IPS-20b (cell line): Measurements from ENCODE around the gene DVL2.

Experiments
- H3K27ac ChIP-seq: one replicate; pipeline ENCODE4 v1.5.1; 2013; ENCODE audit warnings: low read length
- H3K27me3 ChIP-seq: 2 replicates; pipeline ENCODE4 v1.6.1; 2013; ENCODE audit warnings: mild to moderate bottlenecking, low read length, inconsistent platforms; ENCODE audit not compliant: insufficient read depth
- H3K36me3 ChIP-seq: 2 replicates; pipeline ENCODE4 v1.6.1; 2013; ENCODE audit warnings: low read depth, mild to moderate bottlenecking, inconsistent platforms, low read length, moderate library complexity; ENCODE audit not compliant: insufficient read depth
- H3K4me1 ChIP-seq: 2 replicates; pipeline ENCODE4 v1.6.1; 2013; ENCODE audit warnings: mild to moderate bottlenecking, control low read depth, inconsistent platforms, low read length, moderate library complexity; ENCODE audit not compliant: insufficient read depth
- H3K4me3 ChIP-seq: 2 replicates; pipeline ENCODE4 v1.5.1; 2013; ENCODE audit warnings: mild to moderate bottlenecking, low read length, inconsistent platforms
- H3K9ac ChIP-seq: 2 replicates; pipeline ENCODE4 v1.6.1; 2013; ENCODE audit warnings: low read depth, mild to moderate bottlenecking, inconsistent platforms, low read length, moderate library complexity
- H3K9me3 ChIP-seq: 2 replicates; pipeline ENCODE4 v1.6.1; 2013; ENCODE audit warnings: mild to moderate bottlenecking, low read depth, low read length, inconsistent platforms; ENCODE audit not compliant: insufficient read depth

Gene DVL2

DNA sequence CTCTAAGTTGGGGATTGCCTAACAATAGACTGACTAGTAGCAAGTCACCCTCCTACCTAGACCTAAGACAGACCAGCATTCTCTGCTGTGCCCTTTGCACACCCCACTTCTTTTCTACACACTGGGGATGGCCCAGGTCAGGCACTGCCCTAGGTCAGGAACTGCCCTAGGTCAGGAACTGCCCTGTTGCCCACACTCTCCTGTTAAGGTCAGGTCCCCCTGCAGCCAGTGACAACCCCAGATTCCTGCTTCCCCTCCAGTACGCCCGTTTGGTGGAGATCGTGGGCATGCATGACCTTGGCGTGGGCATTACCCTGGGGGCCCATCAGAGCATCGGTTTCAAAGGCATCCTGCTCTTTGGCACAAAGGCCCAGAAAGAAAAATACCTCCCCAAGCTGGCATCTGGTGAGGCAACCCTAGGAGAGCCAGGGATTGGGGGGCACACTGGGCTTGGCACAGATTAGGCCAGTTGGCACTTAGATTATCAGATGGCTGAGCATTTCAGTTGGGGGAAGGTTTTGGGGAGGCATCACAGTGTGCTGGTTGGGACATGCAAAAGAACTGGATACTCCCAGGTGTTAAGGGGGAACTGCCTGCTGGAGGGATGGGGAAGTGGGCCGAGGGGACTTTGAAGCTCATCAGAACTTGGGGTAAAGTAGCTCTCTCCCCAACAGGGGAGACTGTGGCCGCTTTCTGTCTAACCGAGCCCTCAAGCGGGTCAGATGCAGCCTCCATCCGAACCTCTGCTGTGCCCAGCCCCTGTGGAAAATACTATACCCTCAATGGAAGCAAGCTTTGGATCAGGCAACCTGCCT lies 12.8 kb downstream of the DVL2 start:
- 0 out of 2 replicates have a peak overlapping the region, but pooled peaks have one; percentile 80 for H3K4me3 ChIP-seq
- no peaks in the 10 kb centered on the region; the same call in 1 of the 2 replicates for H3K27me3 ChIP-seq
- H3K36me3 ChIP-seq: peaks cover 56% of the 10 kb centered on the region
- no peaks in the 10 kb centered on the region for H3K9me3 ChIP-seq
- H3K9ac ChIP-seq: 0 out of 2 replicates have a peak overlapping the region, but pooled peaks have one; percentile 81
- no peak overlapping the region for H3K27ac ChIP-seq
- H3K4me1 ChIP-seq: peaks cover 18% of the 10 kb centered on the region; the same call in 1 of the 2 replicates

DNA sequence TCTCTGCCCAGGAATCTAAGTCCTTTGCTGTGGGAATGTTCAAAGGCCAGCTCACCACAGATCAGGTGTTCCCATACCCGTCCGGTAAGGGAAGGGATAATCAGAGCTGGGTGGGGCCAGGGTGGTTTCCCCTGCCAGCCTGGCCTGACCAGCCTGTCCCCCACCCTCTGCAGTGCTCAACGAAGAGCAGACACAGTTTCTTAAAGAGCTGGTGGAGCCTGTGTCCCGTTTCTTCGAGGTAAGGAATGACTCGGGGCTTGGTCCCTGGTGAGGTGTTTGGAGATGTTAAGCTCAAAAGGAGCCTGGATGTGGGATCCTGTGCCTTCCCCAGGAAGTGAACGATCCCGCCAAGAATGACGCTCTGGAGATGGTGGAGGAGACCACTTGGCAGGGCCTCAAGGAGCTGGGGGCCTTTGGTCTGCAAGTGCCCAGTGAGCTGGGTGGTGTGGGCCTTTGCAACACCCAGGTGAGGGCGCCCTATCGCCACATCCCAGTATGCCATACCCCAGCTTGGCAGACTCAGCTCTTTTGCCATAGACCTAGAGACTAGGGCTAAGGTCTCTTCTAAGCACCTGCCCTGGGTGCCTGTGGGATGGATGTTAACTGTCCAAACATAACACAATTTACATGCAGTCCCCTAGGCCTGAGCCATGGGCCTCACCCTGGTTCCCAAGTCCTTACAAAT lies 13.6 kb downstream of the DVL2 start:
- H3K27me3 ChIP-seq: no peaks in the 10 kb centered on the region; the same call in 1 of the 2 replicates
- H3K27ac ChIP-seq: no peak overlapping the region
- peaks cover 23% of the 10 kb centered on the region; the same call in 1 of the 2 replicates for H3K4me1 ChIP-seq
- H3K4me3 ChIP-seq: peak overlapping the region; percentile 80
- H3K9me3 ChIP-seq: no peaks in the 10 kb centered on the region
- H3K36me3 ChIP-seq: peaks cover 48% of the 10 kb centered on the region
- peak overlapping the region; percentile 81 for H3K9ac ChIP-seq

DNA sequence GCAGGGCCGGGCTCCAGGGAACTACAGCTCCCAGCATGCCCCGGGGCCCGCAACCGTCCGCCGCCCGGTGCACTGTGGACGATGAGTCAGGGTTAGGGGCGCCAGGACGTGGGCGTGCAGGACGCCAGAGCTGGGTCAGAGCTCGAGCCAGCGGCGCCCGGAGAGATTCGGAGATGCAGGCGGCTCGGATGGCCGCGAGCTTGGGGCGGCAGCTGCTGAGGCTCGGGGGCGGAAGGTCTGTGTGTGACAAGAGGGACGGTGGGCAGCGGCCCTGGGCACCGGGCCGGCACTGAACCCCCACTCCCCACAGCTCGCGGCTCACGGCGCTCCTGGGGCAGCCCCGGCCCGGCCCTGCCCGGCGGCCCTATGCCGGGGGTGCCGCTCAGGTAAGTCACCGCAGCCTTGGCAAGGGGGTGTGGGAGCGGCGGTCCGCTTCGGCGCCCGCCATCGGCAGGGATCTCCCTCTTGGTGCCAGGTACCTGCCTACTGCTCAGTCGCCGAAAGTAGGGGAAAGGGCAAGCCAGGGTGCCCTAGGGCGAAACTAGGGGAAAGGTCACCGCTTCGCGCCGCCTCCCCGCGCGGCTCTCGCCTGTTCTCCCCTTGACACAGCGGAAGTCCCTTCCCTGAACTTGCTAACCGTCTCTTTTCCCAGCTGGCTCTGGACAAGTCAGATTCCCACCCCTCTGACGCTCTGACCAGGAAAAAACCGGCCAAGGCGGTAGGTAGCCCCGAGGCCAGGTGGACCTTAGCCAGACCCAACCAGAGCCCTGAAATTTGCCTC lies 14.3 kb downstream of the DVL2 start, which contains the start of the genes ACADVL and DLG4:
TSS of gene ACADVL (plus strand) at position 127 of the 781 bp plus-strand sequence. CDS start at position 174, 47 bp downstream.
TSS of gene DLG4 (minus strand) at position 25 of the 781 bp plus-strand sequence.
- H3K9me3 ChIP-seq: no peaks in the 10 kb centered on the region
- H3K27ac ChIP-seq: no peak within 1 kb of the TSS
- H3K27me3 ChIP-seq: no peaks in the 10 kb centered on the region; the same call in 1 of the 2 replicates
- peaks cover 41% of the 10 kb centered on the region for H3K36me3 ChIP-seq
- H3K9ac ChIP-seq: peak within 1 kb of the TSS; percentile 81
- H3K4me1 ChIP-seq: peaks cover 29% of the 10 kb centered on the region; the same call in 1 of the 2 replicates
- H3K4me3 ChIP-seq: peak within 1 kb of the TSS; percentile 80

DNA sequence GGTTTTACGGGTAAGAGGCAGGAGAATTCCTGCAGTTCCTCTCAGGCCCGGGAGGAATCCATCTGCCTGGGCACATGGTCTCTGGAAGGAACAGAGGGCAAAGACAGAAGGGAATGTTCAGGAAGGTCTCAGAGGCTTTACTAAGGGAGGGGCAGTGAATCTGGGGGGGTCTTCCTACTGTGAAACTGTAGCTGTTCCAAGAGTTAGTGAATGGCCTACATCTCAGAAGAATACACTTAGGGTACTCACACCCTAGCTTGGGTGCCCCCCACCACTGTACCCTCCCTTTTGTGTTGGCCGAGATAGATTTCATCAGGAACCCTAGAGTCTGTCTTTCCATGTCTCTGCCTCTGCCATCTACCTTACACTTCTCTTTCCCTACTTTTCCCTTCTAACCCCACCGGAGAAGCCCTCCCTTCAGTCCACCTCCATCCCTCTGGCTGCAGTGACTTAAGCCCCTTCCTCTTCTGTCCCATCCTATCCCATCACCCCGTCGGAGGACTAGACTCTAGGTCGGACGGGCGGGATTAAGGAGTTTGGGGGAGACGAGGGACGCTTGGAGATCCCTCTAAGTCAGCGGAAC lies 15.0 kb downstream of the DVL2 start:
- H3K27ac ChIP-seq: no peak overlapping the region
- no peaks in the 10 kb centered on the region for H3K9me3 ChIP-seq
- peak overlapping the region; percentile 80 for H3K4me3 ChIP-seq
- H3K9ac ChIP-seq: peak overlapping the region; percentile 81; the same call in 1 of the 2 replicates
- H3K4me1 ChIP-seq: peaks cover 31% of the 10 kb centered on the region; the same call in 1 of the 2 replicates
- H3K27me3 ChIP-seq: no peaks in the 10 kb centered on the region; the same call in 1 of the 2 replicates
- peaks cover 35% of the 10 kb centered on the region for H3K36me3 ChIP-seq

DNA sequence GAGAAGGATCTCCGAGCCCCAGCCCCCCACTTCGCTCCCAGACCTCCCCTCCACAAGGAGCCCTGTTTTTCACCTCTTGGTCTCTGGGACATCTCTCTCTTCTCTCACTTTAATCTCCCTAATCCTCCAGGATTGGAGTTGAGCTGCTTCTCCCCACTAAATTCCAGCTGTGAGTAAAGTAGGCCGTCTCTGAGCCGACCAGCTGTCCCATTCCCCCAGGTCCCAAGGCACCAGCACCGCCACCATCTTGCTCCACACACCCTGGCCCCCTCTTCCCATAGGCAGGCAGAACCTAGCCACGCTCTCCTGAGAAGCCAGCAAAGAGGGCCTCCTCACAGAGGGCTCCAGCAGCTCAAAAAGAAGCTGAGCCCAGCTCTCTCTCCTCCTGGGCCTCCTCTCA lies 15.6 kb downstream of the DVL2 start:
- H3K27ac ChIP-seq: no peak overlapping the region
- H3K9ac ChIP-seq: peak overlapping the region; percentile 81; the same call in 1 of the 2 replicates
- H3K27me3 ChIP-seq: no peaks in the 10 kb centered on the region; the same call in 1 of the 2 replicates
- no peaks in the 10 kb centered on the region for H3K9me3 ChIP-seq
- H3K36me3 ChIP-seq: peaks cover 30% of the 10 kb centered on the region
- H3K4me1 ChIP-seq: peaks cover 31% of the 10 kb centered on the region; the same call in 1 of the 2 replicates
- H3K4me3 ChIP-seq: no peak overlapping the region

DNA sequence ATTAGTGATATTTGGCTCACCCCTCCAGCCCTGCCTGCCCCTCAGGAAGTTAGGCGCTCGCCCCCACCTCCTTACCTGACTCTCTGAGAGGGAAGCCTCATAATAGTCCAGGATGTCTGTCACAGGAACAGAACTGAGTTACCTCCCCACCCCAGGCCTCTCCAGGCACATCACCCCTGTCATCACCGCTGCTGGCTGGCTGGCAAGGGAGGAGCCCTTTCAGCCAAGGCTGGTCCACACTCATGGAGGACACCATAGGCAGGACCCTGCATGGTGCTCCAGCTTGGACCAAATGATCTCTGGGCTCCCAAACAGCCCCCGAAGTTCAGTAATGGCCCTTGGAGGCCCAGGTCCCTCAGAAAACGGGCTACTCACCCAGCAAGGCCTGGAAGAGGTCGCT lies 16.2 kb downstream of the DVL2 start:
- Histone ChIP-seq H3K4me3 (peak overlapping the region; percentile 63; the same call in 1 of the 2 replicates), H3K36me3 (peaks cover 24% of the 10 kb centered on the region), H3K9ac (peak overlapping the region; percentile 74; the same call in 1 of the 2 replicates), H3K9me3 (no peaks in the 10 kb centered on the region), H3K27ac (no peak overlapping the region), H3K4me1 (peaks cover 36% of the 10 kb centered on the region; the same call in 1 of the 2 replicates), H3K27me3 (no peaks in the 10 kb centered on the region; the same call in 1 of the 2 replicates)

DNA sequence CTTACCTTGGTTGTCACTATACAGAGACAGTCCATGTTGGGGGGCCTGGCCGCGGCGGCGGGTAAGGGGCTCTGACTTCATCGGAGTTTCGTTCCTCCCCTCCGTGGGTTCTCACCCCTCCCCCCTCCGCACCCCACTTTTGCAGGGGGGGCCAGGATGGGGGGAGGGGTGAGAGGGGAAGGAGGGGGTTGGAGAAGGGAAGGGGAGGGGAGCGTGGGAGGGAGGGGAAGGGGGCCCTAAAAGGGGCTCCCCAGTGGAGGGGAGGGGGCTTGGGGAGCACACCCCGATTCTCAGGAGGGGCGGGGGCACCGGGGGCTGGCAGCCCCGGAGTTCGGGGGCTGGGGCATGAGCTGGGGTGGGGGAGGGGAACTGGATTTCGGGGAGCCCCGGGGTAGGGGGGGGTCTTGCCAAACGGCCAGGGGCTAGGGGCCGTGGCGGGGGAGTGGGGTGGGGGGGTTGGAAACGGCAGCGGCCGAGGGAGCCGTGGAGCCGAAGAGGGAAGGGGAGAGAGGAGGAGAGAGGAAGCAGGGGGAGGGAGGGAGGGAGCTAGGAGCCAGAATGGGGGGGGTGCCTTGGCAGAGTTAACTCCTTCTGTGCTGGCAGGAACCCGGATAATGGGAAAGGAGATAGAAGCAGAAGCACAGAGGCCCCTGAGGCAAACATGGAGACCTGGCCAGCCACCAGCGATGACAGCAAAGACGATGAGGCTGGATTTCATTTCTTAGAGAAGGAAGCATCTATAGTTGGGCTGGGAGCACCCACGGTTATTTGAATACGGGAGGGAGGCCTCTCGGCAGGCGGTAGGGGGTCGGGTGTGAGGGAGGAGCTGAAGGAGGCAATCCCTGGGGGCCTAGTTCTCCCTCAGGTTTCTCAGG lies 17.0 kb downstream of the DVL2 start:
- Histone ChIP-seq H3K9ac (peak overlapping the region; percentile 74; the same call in 1 of the 2 replicates), H3K27ac (peak overlapping the region; percentile 63), H3K4me1 (peaks cover 37% of the 10 kb centered on the region; the same call in 1 of the 2 replicates)

DNA sequence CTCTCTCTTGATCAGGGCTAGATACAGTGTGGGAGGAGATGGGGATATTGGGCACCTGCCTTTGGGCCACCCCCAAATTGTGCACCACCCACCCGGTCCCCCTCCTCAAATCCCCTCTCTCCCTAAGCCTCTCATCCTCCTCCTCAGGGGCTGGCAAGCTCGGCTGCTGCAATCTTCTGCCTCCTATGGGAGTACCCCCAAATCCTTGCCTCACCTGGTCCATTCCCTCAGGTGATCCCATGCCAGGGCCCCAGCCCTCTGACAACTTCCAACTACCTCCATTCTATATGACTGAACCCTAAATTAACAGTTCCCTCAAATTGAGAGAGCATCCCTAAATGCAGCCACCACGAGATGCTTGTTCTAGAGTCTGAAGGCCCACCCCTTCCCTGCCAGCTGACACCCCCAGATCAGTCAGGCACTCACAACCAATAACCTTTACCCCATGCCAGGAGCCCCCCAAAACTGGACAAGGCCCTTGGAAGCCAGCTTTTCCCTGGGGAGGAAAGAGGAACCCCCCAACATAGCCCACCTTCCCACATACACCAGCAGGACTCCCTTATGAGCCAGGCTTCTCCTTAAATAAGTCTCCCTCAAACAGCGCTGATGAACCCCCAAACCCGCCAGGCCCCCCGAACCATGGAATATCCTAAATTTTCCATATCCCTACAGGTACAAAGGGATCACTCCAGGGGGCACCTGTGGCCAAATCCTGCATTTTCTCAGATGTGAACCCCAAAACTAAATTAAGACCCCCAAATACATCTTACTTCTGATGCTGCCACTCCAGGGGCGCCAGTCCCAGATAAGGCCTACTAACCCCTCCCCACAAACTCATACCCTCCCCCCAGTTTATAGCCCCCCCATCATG lies 17.8 kb downstream of the DVL2 start:
- peaks cover 7% of the 10 kb centered on the region for H3K36me3 ChIP-seq
- peaks cover 43% of the 10 kb centered on the region; the same call in 1 of the 2 replicates for H3K4me1 ChIP-seq
- no peaks in the 10 kb centered on the region; the same call in 1 of the 2 replicates for H3K27me3 ChIP-seq
- peak overlapping the region; percentile 66; the same call in 1 of the 2 replicates for H3K9ac ChIP-seq
- H3K27ac ChIP-seq: no peak overlapping the region
- H3K9me3 ChIP-seq: no peaks in the 10 kb centered on the region
- H3K4me3 ChIP-seq: peak overlapping the region; percentile 77

More for the DNA sequence above, 17.0 kb downstream of the DVL2 start:
- H3K4me3 ChIP-seq: peak overlapping the region; percentile 77
- H3K36me3 ChIP-seq: peaks cover 16% of the 10 kb centered on the region
- no peaks in the 10 kb centered on the region; the same call in 1 of the 2 replicates for H3K27me3 ChIP-seq
- H3K9me3 ChIP-seq: no peaks in the 10 kb centered on the region

DNA sequence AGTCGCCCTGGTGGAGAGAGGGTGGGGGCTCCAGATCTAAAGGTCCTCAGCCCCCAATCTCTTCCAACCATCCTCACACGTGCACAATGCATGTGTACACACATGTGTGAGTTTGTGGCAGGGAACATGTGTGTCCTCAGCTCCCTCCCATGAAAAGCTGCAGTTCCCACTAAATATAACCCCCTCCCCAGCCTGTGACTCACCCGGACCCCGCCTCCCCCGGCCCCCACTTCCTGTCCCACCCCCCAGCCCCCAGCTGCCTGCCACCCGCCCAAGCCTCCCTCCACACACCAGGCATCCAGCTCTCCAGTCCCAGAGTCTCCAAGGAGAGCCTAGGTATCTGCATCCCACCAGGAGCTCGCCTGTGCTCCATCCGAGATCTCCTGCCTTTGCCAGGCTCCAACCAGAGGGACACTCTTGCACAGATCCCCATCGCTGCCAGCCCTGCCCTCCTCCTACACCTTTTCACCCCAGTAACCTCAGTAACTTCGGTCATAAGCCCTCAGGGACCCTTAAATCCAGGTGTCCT lies 18.6 kb downstream of the DVL2 start:
- Histone ChIP-seq H3K9ac (peak overlapping the region; percentile 67; the same call in 1 of the 2 replicates), H3K27ac (peak overlapping the region; percentile 81)

More for the DNA sequence above, 18.6 kb downstream of the DVL2 start:
- Histone ChIP-seq H3K4me1 (peaks cover 44% of the 10 kb centered on the region; the same call in 1 of the 2 replicates), H3K27me3 (no peaks in the 10 kb centered on the region; the same call in 1 of the 2 replicates), H3K9me3 (no peaks in the 10 kb centered on the region), H3K36me3 (no peaks in the 10 kb centered on the region; the same call in 1 of the 2 replicates), H3K4me3 (peak overlapping the region; percentile 79)
